Vagina (tissue), 2 donors: ENCODE results near the gene TMEM164.

ENCODE experiments used
- POLR2A ChIP-seq, 2 donors: fragments of 450-650 bp; IDR thresholded peaks; one replicate each; pipeline ENCODE4 v1.6.1; 2017; ENCODE audit warnings: antibody characterized with exemption in 2 of 2, mild to moderate bottlenecking in 2 of 2, moderate library complexity in 2 of 2
- TF ChIP-seq, protein P1 (sequence below), 3 experiments: fragments of 450-650 bp in 2 of 3; fragments of 200-600 bp in 1 of 3; sonication (generic) in 1 of 3; IDR thresholded peaks; one replicate each; pipeline ENCODE4 v1.5.1; 2017 to 2019; ENCODE audit warnings: antibody characterized with exemption in 3 of 3, mild to moderate bottlenecking in 2 of 3, moderate library complexity in 2 of 3

- TF ChIP-seq, protein P1, sequence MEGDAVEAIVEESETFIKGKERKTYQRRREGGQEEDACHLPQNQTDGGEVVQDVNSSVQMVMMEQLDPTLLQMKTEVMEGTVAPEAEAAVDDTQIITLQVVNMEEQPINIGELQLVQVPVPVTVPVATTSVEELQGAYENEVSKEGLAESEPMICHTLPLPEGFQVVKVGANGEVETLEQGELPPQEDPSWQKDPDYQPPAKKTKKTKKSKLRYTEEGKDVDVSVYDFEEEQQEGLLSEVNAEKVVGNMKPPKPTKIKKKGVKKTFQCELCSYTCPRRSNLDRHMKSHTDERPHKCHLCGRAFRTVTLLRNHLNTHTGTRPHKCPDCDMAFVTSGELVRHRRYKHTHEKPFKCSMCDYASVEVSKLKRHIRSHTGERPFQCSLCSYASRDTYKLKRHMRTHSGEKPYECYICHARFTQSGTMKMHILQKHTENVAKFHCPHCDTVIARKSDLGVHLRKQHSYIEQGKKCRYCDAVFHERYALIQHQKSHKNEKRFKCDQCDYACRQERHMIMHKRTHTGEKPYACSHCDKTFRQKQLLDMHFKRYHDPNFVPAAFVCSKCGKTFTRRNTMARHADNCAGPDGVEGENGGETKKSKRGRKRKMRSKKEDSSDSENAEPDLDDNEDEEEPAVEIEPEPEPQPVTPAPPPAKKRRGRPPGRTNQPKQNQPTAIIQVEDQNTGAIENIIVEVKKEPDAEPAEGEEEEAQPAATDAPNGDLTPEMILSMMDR (IDR thresholded peaks at IDR 0.05) = no peak
- no peak for TF ChIP-seq POLR2A (IDR thresholded peaks at IDR 0.05)
These were observed 22.5 kb downstream of the TMEM164 start for GRCh38 chrX:110025395-110025794.
